ENCODE results near the gene TOP3B. TPM values are rescaled to one million over a fixed set of nuclear protein-coding genes. Genes with fewer than 3 reads are reported as not detected.

Gene TOP3B
- total RNA-seq, 4 donors from 2014 or later = 4.6 to 36.6 (median 23.4) TPM

DNA sequence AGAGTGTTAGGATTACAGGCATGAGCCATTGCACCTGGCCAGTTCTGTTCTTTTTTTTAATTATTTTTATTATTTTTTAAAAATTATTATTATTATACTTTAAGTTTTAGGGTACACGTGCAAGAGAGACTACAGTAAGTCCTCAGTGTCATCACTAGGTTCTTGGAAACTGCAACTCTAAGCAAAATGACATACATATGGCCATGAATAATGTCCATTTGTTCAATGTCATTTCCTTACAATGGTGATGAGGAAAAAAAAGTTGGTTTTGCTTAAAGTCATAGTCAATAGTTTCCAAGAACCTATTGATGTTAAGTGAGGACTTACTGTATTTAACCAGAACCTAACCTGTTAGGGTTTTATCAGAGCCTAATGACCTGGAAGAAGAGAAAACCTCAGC, 29.4 kb upstream of the TOP3B start:
- no peaks in the 10 kb centered on the region for H3K4me1 ChIP-seq
- WGBS, 2 donors = 53 to 59% methylated on average over 1 of the region's 1 CpG
- no peak for DNase-seq
- no peaks in the 10 kb centered on the region for H3K36me3 ChIP-seq
- no peak overlapping the region for H3K27ac ChIP-seq
- H3K27me3 ChIP-seq = peaks cover 0 to 51% (median 0%) of the 10 kb centered on the region in 4 donors
- intact Hi-C loops (cut with DNase I) = no loop called here
- TF ChIP-seq, protein P1, sequence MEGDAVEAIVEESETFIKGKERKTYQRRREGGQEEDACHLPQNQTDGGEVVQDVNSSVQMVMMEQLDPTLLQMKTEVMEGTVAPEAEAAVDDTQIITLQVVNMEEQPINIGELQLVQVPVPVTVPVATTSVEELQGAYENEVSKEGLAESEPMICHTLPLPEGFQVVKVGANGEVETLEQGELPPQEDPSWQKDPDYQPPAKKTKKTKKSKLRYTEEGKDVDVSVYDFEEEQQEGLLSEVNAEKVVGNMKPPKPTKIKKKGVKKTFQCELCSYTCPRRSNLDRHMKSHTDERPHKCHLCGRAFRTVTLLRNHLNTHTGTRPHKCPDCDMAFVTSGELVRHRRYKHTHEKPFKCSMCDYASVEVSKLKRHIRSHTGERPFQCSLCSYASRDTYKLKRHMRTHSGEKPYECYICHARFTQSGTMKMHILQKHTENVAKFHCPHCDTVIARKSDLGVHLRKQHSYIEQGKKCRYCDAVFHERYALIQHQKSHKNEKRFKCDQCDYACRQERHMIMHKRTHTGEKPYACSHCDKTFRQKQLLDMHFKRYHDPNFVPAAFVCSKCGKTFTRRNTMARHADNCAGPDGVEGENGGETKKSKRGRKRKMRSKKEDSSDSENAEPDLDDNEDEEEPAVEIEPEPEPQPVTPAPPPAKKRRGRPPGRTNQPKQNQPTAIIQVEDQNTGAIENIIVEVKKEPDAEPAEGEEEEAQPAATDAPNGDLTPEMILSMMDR (IDR thresholded peaks at IDR 0.05) = no peak
- TF ChIP-seq POLR2A (IDR thresholded peaks at IDR 0.05) = no peak
- H3K4me3 ChIP-seq = no peak overlapping the region
- no peaks in the 10 kb centered on the region for H3K9me3 ChIP-seq

DNA sequence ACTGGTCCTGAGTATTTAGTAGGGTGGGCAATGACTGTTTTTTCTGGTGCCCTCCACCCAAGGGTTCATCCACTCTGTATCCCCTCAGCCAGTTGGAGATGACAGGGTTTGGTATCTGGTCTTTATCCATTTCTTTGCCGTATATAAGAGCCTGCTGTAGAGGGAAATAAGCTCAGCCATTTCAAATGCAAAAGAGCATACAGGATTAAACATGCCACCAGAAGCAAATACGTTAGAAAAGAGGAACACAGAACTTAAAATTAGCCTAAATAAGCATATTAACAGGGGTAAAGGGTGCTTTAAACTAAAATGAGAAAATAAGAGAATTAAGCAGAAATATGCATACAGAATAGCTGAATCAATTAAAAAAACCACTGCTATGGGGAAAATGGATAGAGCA, 27.8 kb upstream of the TOP3B start:
- Histone ChIP-seq H3K27me3 (peaks cover 0 to 51% (median 0%) of the 10 kb centered on the region in 4 donors), H3K27ac (no peak overlapping the region), H3K4me1 (no peaks in the 10 kb centered on the region), H3K36me3 (no peaks in the 10 kb centered on the region), H3K4me3 (no peak overlapping the region), H3K9me3 (no peaks in the 10 kb centered on the region)
- 7 to 35% methylated on average over 1 to 2 of the region's 2 CpGs for WGBS, 2 donors
- TF ChIP-seq, protein P1 (IDR thresholded peaks at IDR 0.05) = no peak
- no peak for TF ChIP-seq POLR2A (IDR thresholded peaks at IDR 0.05)
- intact Hi-C loops (cut with DNase I) = no loop called here
- no peak for DNase-seq

DNA sequence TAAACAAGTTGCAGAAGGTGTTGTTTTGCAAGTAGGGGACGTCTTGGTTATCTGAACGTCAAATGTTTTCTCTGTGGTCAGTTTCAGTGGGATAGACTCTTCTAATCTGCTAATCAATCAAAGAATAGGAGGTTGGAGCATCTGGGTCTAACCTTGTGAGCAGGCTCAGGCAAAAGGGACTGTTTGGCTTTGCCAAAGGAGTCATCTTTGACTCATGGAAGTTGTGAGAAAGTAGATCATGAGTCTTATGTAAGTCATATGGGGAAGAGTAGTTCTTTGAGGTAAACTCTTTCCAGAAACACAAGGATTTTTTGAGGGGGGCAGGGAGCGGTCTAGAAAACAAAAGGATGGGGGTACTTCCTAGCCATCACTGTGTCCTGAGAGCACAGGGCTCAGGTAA, 27.1 kb upstream of the TOP3B start:
- 64% methylated on average over 3 of the region's 3 CpGs for WGBS, 2 donors
- TF ChIP-seq, protein P1 (IDR thresholded peaks at IDR 0.05) = no peak
- TF ChIP-seq POLR2A (IDR thresholded peaks at IDR 0.05) = no peak
- peaks cover 0 to 51% (median 0%) of the 10 kb centered on the region in 4 donors for H3K27me3 ChIP-seq
- intact Hi-C loops (cut with DNase I) = no loop called here
- no peaks in the 10 kb centered on the region for H3K4me1 ChIP-seq
- H3K4me3 ChIP-seq = no peak overlapping the region
- no peaks in the 10 kb centered on the region for H3K36me3 ChIP-seq
- no peak overlapping the region for H3K27ac ChIP-seq
- H3K9me3 ChIP-seq = no peaks in the 10 kb centered on the region
- DNase-seq = no peak

DNA sequence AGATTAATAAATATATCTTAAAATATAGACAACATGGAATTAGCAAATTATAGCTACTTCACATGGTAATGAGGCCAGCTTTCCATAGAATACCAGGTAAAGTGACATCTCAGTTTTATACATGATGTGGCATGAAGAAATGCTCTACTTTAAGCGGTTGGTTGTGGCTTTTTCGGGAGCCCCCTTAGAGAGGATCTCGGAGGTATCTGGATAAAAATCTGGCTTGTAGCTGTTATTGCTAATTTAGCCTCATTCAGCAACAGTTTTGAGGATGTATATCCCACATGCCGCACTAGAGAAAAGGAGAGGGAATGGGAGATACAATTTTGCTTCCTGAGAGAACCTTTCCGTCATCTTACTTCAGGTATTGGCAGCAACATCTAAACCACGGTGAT, 24.0 kb upstream of the TOP3B start:
- Histone ChIP-seq H3K36me3 (no peaks in the 10 kb centered on the region), H3K4me1 (no peaks in the 10 kb centered on the region), H3K4me3 (no peak overlapping the region), H3K27me3 (peaks cover 0 to 27% (median 0%) of the 10 kb centered on the region in 4 donors), H3K9me3 (no peaks in the 10 kb centered on the region), H3K27ac (no peak overlapping the region)
- no peak for DNase-seq
- TF ChIP-seq, protein P1 (IDR thresholded peaks at IDR 0.05) = no peak
- no peak for TF ChIP-seq POLR2A (IDR thresholded peaks at IDR 0.05)
- WGBS, 2 donors = 89 to 94% methylated on average over 6 of the region's 6 CpGs
- intact Hi-C loops (cut with DNase I) = no loop called here

DNA sequence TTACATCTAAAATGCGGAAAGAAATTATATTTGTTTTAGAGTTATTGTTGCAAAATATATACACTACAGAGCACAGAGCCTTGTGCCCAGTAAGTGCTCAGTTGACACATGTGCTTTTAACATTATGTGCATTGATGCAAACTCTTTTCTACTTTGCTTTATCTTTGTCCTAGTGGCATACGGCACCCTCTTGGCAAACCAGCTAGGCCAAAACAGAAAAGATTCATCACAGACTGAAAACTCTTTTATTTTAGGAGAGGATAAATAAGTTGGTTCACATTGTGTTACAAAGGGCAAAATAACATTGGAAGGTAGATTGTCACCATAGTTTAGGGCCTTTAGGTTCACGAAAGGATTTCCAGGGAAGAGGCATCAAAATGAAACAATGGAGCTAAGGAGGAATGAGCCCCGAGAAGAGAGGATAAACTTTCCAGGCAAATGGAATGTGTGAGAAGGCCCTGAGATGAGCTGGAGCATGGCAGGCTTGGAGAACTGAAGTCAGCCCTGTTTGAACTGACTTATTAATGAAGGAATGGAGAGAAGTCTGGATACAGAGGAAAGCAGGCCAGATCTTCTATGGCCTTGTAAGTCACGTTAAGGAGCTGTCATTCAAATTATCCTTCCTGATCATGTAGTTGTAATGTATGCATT, 23.5 kb upstream of the TOP3B start:
- DNase-seq = no peak
- 77 to 81% methylated on average over 5 of the region's 5 CpGs for WGBS, 2 donors
- Histone ChIP-seq H3K27me3 (peaks cover 0 to 27% (median 0%) of the 10 kb centered on the region in 4 donors), H3K4me1 (no peaks in the 10 kb centered on the region), H3K9me3 (no peaks in the 10 kb centered on the region), H3K36me3 (no peaks in the 10 kb centered on the region), H3K4me3 (no peak overlapping the region), H3K27ac (no peak overlapping the region)
- TF ChIP-seq POLR2A (IDR thresholded peaks at IDR 0.05) = no peak
- TF ChIP-seq, protein P1 (IDR thresholded peaks at IDR 0.05) = no peak
- intact Hi-C loops (cut with DNase I) = no loop called here
